Measurements from ENCODE around the gene DHRS12. TPM values are rescaled to one million over a fixed set of nuclear protein-coding genes. Genes with fewer than 3 reads are reported as not detected.

DHRS12 gene
- total RNA-seq, 3 donors from 2014 or later (not counting 1 experiment from before 2014, with no cell fraction given), result 7.0 to 11.7 (median 10.4) TPM

DNA sequence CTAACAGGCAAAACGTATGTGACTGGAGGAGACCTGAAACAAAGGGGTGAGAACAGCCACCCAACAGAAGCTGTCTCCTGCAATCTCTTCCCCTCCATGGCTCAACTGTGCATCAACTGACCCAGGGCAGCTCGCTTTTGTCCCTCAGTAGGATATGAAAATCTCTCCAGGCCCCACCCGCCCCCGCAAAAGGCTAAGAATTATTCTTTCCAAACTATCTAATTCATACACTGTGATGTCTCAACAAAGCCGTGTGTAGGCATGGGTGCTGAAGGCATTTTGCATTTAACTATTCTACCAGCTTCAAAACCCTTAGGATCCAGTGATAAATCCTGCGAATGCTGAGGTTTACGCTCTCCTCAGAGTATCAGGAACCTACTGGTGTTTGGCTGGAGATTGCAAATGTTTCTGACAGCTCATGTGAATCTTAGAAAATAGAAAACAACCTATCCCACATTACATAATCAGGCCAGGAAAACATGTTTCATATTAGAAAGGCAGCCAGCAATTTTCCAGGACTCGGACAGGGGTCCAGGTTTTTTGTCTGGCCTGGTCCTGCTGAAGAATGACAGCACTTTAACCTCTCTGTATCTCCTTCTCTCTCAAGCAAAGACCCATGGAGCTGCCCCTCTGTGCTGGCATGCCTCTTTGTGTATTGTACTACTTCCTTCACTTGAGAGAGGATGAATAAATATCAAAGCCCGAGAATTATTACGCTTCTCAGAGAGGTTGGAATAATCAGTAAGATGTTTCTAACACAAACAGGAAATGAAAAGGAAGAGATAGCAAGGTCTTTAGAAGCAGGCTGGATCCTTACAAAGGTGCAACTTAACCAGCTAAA, 17.3 kb downstream of the DHRS12 start:
- Mint-ChIP-seq H3K36me3 (no peaks in the 10 kb centered on the region), H3K27ac (peak overlapping the region in 1 of 2 donors; percentile 7), H3K4me1 (peaks cover 0 to 14% of the 10 kb centered on the region in 2 donors), H3K9me3 (no peaks in the 10 kb centered on the region), H3K4me3 (no peak overlapping the region), H3K27me3 (ENCODE audit: low read depth in 2 of 2) (no peaks in the 10 kb centered on the region)
- H3K27ac ChIP-seq (ENCODE audit: low read length), result no peak overlapping the region
- TF ChIP-seq, protein P1, sequence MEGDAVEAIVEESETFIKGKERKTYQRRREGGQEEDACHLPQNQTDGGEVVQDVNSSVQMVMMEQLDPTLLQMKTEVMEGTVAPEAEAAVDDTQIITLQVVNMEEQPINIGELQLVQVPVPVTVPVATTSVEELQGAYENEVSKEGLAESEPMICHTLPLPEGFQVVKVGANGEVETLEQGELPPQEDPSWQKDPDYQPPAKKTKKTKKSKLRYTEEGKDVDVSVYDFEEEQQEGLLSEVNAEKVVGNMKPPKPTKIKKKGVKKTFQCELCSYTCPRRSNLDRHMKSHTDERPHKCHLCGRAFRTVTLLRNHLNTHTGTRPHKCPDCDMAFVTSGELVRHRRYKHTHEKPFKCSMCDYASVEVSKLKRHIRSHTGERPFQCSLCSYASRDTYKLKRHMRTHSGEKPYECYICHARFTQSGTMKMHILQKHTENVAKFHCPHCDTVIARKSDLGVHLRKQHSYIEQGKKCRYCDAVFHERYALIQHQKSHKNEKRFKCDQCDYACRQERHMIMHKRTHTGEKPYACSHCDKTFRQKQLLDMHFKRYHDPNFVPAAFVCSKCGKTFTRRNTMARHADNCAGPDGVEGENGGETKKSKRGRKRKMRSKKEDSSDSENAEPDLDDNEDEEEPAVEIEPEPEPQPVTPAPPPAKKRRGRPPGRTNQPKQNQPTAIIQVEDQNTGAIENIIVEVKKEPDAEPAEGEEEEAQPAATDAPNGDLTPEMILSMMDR (IDR thresholded peaks at IDR 0.05), result no peak
- no peaks in the 10 kb centered on the region for H3K27me3 ChIP-seq (ENCODE audit: control insufficient read depth, insufficient read depth, low read length)
- ATAC-seq (no peak), DNase-seq (no peak)
- H3K4me3 ChIP-seq (ENCODE audit: low read length), result no peak overlapping the region
- no peaks in the 10 kb centered on the region for H3K9me3 ChIP-seq (ENCODE audit: control insufficient read depth, insufficient read depth, low read length)
- H3K36me3 ChIP-seq (ENCODE audit: control insufficient read depth, insufficient read depth, low read length), result no peaks in the 10 kb centered on the region
- intact Hi-C loops (cut with micrococcal nuclease), result loop anchor here (1.0 kb wide), 1 partner anchor 16 kb away; no protein-coding TSS in a partner anchor
- 94% methylated on average over 9 of the region's 10 CpGs for WGBS (ENCODE audit: insufficient coverage)
- no peaks in the 10 kb centered on the region for H3K4me1 ChIP-seq (ENCODE audit: control insufficient read depth, insufficient read depth, low read length)

DNA sequence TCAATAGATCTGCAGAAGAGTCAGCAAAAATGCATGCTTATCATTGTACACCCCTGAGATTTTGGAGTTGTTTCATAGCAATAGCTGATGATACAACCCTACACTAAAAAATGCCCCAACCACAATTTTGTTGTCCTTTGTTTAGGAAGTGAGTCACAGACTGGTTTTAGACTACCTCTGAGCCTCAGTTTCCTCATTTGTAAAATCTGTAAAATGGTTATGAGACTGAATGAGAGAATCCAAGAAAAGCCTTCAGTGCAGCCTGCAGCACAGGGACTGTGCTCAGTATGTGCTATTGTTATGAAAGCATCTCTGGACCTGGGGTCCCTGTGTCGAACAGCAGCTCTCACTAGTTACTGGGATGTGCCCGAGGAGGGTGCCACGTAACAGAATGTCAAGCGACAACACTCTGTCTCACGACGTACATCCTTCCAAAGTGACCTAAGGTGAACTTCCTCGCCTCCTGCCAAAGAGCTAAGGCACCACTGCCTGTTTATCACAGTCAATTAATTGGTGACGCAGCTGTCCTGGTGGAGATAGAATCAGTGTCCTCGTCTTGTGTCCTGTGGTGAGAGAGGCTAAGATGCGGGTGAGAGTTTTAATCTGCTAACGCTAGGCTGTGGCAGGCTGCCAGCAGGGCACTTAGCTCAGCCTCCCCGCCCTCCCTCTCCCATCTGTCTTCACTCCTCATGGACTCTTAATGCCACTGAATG, 18.1 kb downstream of the DHRS12 start:
- no peak overlapping the region for H3K4me3 Mint-ChIP-seq
- peaks cover 0 to 14% of the 10 kb centered on the region in 2 donors for H3K4me1 Mint-ChIP-seq
- no peak for DNase-seq
- H3K27ac Mint-ChIP-seq, result peak overlapping the region in 1 of 2 donors; percentile 20
- no peaks in the 10 kb centered on the region for H3K36me3 Mint-ChIP-seq
- H3K27ac ChIP-seq (ENCODE audit: low read length), result no peak overlapping the region
- no peaks in the 10 kb centered on the region for H3K9me3 ChIP-seq (ENCODE audit: control insufficient read depth, insufficient read depth, low read length)
- ATAC-seq, result peak; percentile 62 to 88 (median 76)
- TF ChIP-seq, protein P1 (IDR thresholded peaks at IDR 0.05), result no peak
- intact Hi-C loops (cut with micrococcal nuclease), result loop anchor here (1.0 kb wide), 1 partner anchor 16 kb away; no protein-coding TSS in a partner anchor
- no peaks in the 10 kb centered on the region for H3K27me3 ChIP-seq (ENCODE audit: control insufficient read depth, insufficient read depth, low read length)
- no peaks in the 10 kb centered on the region for H3K9me3 Mint-ChIP-seq
- H3K36me3 ChIP-seq (ENCODE audit: control insufficient read depth, insufficient read depth, low read length), result no peaks in the 10 kb centered on the region
- H3K4me1 ChIP-seq (ENCODE audit: control insufficient read depth, insufficient read depth, low read length), result no peaks in the 10 kb centered on the region
- H3K27me3 Mint-ChIP-seq (ENCODE audit: low read depth in 2 of 2), result no peaks in the 10 kb centered on the region
- no peak overlapping the region for H3K4me3 ChIP-seq (ENCODE audit: low read length)
- WGBS (ENCODE audit: insufficient coverage), result 75% methylated on average over 12 of the region's 12 CpGs

DNA sequence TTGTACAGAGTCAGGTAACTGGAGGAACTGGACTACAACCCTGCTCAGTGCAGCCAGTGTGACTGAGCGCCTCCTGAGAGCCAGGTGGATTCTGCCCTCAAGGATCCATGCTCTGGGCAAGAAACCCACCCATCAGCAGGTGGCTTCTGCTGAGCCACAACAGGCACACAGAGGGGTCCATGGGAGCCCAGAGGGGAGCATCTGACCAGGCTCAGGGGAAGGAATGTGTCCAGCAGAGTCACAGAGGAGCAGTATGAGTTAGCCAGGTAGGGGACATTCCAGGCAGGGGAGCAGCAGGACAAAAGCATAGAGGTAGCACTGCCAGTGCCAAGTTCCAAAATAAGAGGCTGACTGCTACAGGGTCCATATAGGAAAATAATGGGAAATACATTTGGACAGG, 19.9 kb downstream of the DHRS12 start:
- Mint-ChIP-seq H3K9me3 (no peaks in the 10 kb centered on the region), H3K27ac (peak overlapping the region; percentile 34 to 45), H3K27me3 (ENCODE audit: low read depth in 2 of 2) (no peaks in the 10 kb centered on the region), H3K4me3 (no peak overlapping the region), H3K4me1 (peaks cover 0 to 17% of the 10 kb centered on the region in 2 donors), H3K36me3 (no peaks in the 10 kb centered on the region)
- intact Hi-C loops (cut with micrococcal nuclease), result no loop called here
- H3K27ac ChIP-seq (ENCODE audit: low read length), result no peak overlapping the region
- DNase-seq (no peak), ATAC-seq (no peak)
- WGBS (ENCODE audit: insufficient coverage), result 91% methylated on average over 1 of the region's 1 CpG
- no peaks in the 10 kb centered on the region for H3K36me3 ChIP-seq (ENCODE audit: control insufficient read depth, insufficient read depth, low read length)
- no peaks in the 10 kb centered on the region for H3K27me3 ChIP-seq (ENCODE audit: control insufficient read depth, insufficient read depth, low read length)
- no peak overlapping the region for H3K4me3 ChIP-seq (ENCODE audit: low read length)
- H3K9me3 ChIP-seq (ENCODE audit: control insufficient read depth, insufficient read depth, low read length), result no peaks in the 10 kb centered on the region
- no peaks in the 10 kb centered on the region for H3K4me1 ChIP-seq (ENCODE audit: control insufficient read depth, insufficient read depth, low read length)
- TF ChIP-seq, protein P1 (IDR thresholded peaks at IDR 0.05), result no peak
